ENCODE measurements around the gene STK39.

The STK39 gene

GRCh38 chr2:168062054-168062453, 185.3 kb downstream of the STK39 start:
- Histone ChIP-seq H3K27me3 (ENCODE audit: control insufficient read depth in 1 of 2, insufficient read depth in 2 of 2, low read length in 2 of 2) (no peaks in the 10 kb centered on the region), H3K4me1 (ENCODE audit: control insufficient read depth, insufficient read depth, low read length) (no peaks in the 10 kb centered on the region), H3K4me3 (ENCODE audit: low read length in 2 of 2) (no peak overlapping the region), H3K36me3 (ENCODE audit: control insufficient read depth in 2 of 2, insufficient read depth in 2 of 2, low read length in 2 of 2) (peaks cover 10 to 16% of the 10 kb centered on the region in 2 donors), H3K27ac (ENCODE audit: low read length) (no peak overlapping the region), H3K9ac (ENCODE audit: low read length in 2 of 2) (no peak overlapping the region), H3K9me3 (ENCODE audit: control insufficient read depth in 2 of 2, low read length in 2 of 2) (no peaks in the 10 kb centered on the region)

GRCh38 chr2:168060986-168061750, 186.2 kb downstream of the STK39 start:
- Histone ChIP-seq H3K4me1 (ENCODE audit: control insufficient read depth, insufficient read depth, low read length) (no peaks in the 10 kb centered on the region), H3K27me3 (ENCODE audit: control insufficient read depth in 1 of 2, insufficient read depth in 2 of 2, low read length in 2 of 2) (no peaks in the 10 kb centered on the region), H3K9ac (ENCODE audit: low read length in 2 of 2) (no peak overlapping the region), H3K9me3 (ENCODE audit: control insufficient read depth in 2 of 2, low read length in 2 of 2) (no peaks in the 10 kb centered on the region), H3K36me3 (ENCODE audit: control insufficient read depth in 2 of 2, insufficient read depth in 2 of 2, low read length in 2 of 2) (peaks cover 10 to 14% of the 10 kb centered on the region in 2 donors), H3K4me3 (ENCODE audit: low read length in 2 of 2) (no peak overlapping the region), H3K27ac (ENCODE audit: low read length) (no peak overlapping the region)

DNA sequence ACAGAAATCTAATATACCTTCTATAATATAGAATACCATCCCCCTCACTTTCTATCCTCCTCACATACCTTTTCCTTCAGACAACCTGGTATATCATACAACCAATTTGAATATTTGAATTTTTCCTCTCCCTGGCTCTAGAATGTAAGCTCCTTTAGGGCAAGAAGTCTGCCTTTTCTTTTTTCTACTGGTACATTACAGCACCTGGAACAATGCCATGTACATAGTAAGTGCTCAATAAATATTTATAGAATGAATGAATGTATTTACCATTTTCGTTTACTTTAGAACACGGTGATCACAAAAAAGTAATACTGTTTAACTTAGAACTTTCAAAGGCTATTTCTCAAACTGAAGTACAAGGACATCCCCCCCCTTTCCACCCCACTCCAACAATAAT, 187.6 kb downstream of the STK39 start:
- H3K4me3 ChIP-seq (ENCODE audit: low read length in 2 of 2), result no peak overlapping the region
- H3K27me3 ChIP-seq (ENCODE audit: control insufficient read depth in 1 of 2, insufficient read depth in 2 of 2, low read length in 2 of 2), result no peaks in the 10 kb centered on the region
- no peak overlapping the region for H3K9ac ChIP-seq (ENCODE audit: low read length in 2 of 2)
- H3K27ac ChIP-seq (ENCODE audit: low read length), result no peak overlapping the region
- H3K36me3 ChIP-seq (ENCODE audit: control insufficient read depth in 2 of 2, insufficient read depth in 2 of 2, low read length in 2 of 2), result peaks cover 10 to 14% of the 10 kb centered on the region in 2 donors
- no peaks in the 10 kb centered on the region for H3K4me1 ChIP-seq (ENCODE audit: control insufficient read depth, insufficient read depth, low read length)
- H3K9me3 ChIP-seq (ENCODE audit: control insufficient read depth in 2 of 2, low read length in 2 of 2), result no peaks in the 10 kb centered on the region

DNA sequence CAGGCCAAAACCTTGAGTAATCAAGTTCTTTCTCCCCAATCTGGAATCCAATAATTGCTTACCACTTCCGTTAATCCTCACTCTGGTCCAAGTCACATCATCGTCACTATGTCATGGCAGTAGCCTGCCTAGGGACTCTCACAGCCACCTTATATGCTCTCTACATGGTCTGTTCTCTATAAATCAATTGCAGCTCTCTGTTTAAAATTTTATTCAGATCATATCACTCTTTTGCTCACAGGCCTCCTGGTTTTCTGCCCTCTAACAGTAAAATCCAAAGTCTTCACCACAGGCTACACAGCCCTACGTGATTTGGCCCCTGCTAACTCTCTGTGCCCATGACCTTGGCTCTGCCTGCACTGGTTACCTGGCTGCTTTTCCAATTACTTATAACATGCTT, 188.7 kb downstream of the STK39 start:
- H3K36me3 ChIP-seq (ENCODE audit: control insufficient read depth in 2 of 2, insufficient read depth in 2 of 2, low read length in 2 of 2), result peaks cover 8 to 10% of the 10 kb centered on the region in 2 donors
- no peaks in the 10 kb centered on the region for H3K4me1 ChIP-seq (ENCODE audit: control insufficient read depth, insufficient read depth, low read length)
- H3K9me3 ChIP-seq (ENCODE audit: control insufficient read depth in 2 of 2, low read length in 2 of 2), result no peaks in the 10 kb centered on the region
- no peak overlapping the region for H3K27ac ChIP-seq (ENCODE audit: low read length)
- no peaks in the 10 kb centered on the region for H3K27me3 ChIP-seq (ENCODE audit: control insufficient read depth in 1 of 2, insufficient read depth in 2 of 2, low read length in 2 of 2)
- no peak overlapping the region for H3K9ac ChIP-seq (ENCODE audit: low read length in 2 of 2)
- no peak overlapping the region for H3K4me3 ChIP-seq (ENCODE audit: low read length in 2 of 2)

GRCh38 chr2:168056242-168056787, 191.1 kb downstream of the STK39 start:
- Histone ChIP-seq H3K9me3 (ENCODE audit: control insufficient read depth in 2 of 2, low read length in 2 of 2) (no peaks in the 10 kb centered on the region), H3K4me3 (ENCODE audit: low read length in 2 of 2) (no peak overlapping the region), H3K36me3 (ENCODE audit: control insufficient read depth in 2 of 2, insufficient read depth in 2 of 2, low read length in 2 of 2) (peaks cover 0 to 6% of the 10 kb centered on the region in 2 donors), H3K4me1 (ENCODE audit: control insufficient read depth, insufficient read depth, low read length) (no peaks in the 10 kb centered on the region), H3K9ac (ENCODE audit: low read length in 2 of 2) (no peak overlapping the region), H3K27me3 (ENCODE audit: control insufficient read depth in 1 of 2, insufficient read depth in 2 of 2, low read length in 2 of 2) (no peaks in the 10 kb centered on the region), H3K27ac (ENCODE audit: low read length) (no peak overlapping the region)

GRCh38 chr2:168054657-168055056, 192.7 kb downstream of the STK39 start:
- Histone ChIP-seq H3K9me3 (ENCODE audit: control insufficient read depth in 2 of 2, low read length in 2 of 2) (no peaks in the 10 kb centered on the region), H3K4me1 (ENCODE audit: control insufficient read depth, insufficient read depth, low read length) (no peaks in the 10 kb centered on the region), H3K27me3 (ENCODE audit: control insufficient read depth in 1 of 2, insufficient read depth in 2 of 2, low read length in 2 of 2) (no peaks in the 10 kb centered on the region)

GRCh38 chr2:168053676-168054075, 193.7 kb downstream of the STK39 start:
- no peak overlapping the region for H3K9ac ChIP-seq (ENCODE audit: low read length in 2 of 2)
- peaks cover 0 to under 1% of the 10 kb centered on the region in 2 donors for H3K36me3 ChIP-seq (ENCODE audit: control insufficient read depth in 2 of 2, insufficient read depth in 2 of 2, low read length in 2 of 2)
- no peaks in the 10 kb centered on the region for H3K9me3 ChIP-seq (ENCODE audit: control insufficient read depth in 2 of 2, low read length in 2 of 2)
- no peaks in the 10 kb centered on the region for H3K4me1 ChIP-seq (ENCODE audit: control insufficient read depth, insufficient read depth, low read length)
- no peak overlapping the region for H3K27ac ChIP-seq (ENCODE audit: low read length)
- no peaks in the 10 kb centered on the region for H3K27me3 ChIP-seq (ENCODE audit: control insufficient read depth in 1 of 2, insufficient read depth in 2 of 2, low read length in 2 of 2)
- no peak overlapping the region for H3K4me3 ChIP-seq (ENCODE audit: low read length in 2 of 2)

More at GRCh38 chr2:168054657-168055056, 192.7 kb downstream of the STK39 start:
- Histone ChIP-seq H3K36me3 (ENCODE audit: control insufficient read depth in 2 of 2, insufficient read depth in 2 of 2, low read length in 2 of 2) (peaks cover 0 to 6% of the 10 kb centered on the region in 2 donors), H3K27ac (ENCODE audit: low read length) (no peak overlapping the region), H3K9ac (ENCODE audit: low read length in 2 of 2) (no peak overlapping the region), H3K4me3 (ENCODE audit: low read length in 2 of 2) (no peak overlapping the region)

DNA sequence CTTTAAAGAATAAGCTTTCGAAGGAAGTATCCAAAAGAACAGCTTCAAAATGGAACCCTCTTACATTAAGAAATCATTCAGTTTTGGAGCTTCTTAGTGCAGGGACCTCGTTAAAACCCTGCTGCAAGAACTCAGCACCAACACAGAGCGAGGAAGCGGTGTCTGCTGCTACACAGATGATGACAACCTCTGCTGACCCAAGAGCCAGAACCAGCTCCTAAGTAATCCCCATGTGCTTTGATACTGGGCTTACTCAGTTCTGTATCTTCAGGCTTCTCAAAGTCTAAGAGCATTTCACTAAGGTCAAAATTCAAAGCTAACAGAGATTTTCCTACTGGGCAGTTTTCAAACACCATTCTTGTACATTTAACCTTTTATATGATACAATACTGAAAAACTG, 194.6 kb downstream of the STK39 start:
- Histone ChIP-seq H3K9ac (ENCODE audit: low read length in 2 of 2) (no peak overlapping the region), H3K9me3 (ENCODE audit: control insufficient read depth in 2 of 2, low read length in 2 of 2) (no peaks in the 10 kb centered on the region), H3K4me1 (ENCODE audit: control insufficient read depth, insufficient read depth, low read length) (no peaks in the 10 kb centered on the region), H3K27ac (ENCODE audit: low read length) (no peak overlapping the region), H3K27me3 (ENCODE audit: control insufficient read depth in 1 of 2, insufficient read depth in 2 of 2, low read length in 2 of 2) (no peaks in the 10 kb centered on the region), H3K36me3 (ENCODE audit: control insufficient read depth in 2 of 2, insufficient read depth in 2 of 2, low read length in 2 of 2) (no peaks in the 10 kb centered on the region), H3K4me3 (ENCODE audit: low read length in 2 of 2) (no peak overlapping the region)

DNA sequence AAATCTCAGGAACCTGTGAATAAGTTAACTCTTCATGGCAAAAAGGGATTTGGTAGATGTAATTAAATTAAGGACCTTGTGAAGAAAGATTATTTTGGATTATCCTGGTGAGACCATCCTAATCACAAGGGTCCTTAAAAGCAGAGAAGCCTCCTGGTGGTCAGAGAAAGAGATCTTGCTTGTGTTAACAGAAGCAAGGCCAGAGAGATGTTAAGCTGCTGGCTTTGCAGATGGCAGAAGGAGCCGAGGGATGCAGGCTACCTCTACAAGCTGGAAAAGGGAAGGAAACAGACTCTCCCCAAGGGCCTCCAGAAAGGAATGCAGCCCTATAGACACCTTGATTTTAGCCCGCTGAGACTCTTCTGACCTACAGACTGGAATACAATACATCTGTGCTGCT, 197.0 kb downstream of the STK39 start:
- Histone ChIP-seq H3K4me3 (ENCODE audit: low read length in 2 of 2) (no peak overlapping the region), H3K27ac (ENCODE audit: low read length) (no peak overlapping the region), H3K27me3 (ENCODE audit: control insufficient read depth in 1 of 2, insufficient read depth in 2 of 2, low read length in 2 of 2) (no peaks in the 10 kb centered on the region), H3K4me1 (ENCODE audit: control insufficient read depth, insufficient read depth, low read length) (peaks cover 3% of the 10 kb centered on the region), H3K9me3 (ENCODE audit: control insufficient read depth in 2 of 2, low read length in 2 of 2) (no peaks in the 10 kb centered on the region), H3K9ac (ENCODE audit: low read length in 2 of 2) (no peak overlapping the region), H3K36me3 (ENCODE audit: control insufficient read depth in 2 of 2, insufficient read depth in 2 of 2, low read length in 2 of 2) (no peaks in the 10 kb centered on the region)

GRCh38 chr2:168049609-168050008, 197.8 kb downstream of the STK39 start:
- Histone ChIP-seq H3K27me3 (ENCODE audit: control insufficient read depth in 1 of 2, insufficient read depth in 2 of 2, low read length in 2 of 2) (no peaks in the 10 kb centered on the region), H3K4me3 (ENCODE audit: low read length in 2 of 2) (no peak overlapping the region), H3K36me3 (ENCODE audit: control insufficient read depth in 2 of 2, insufficient read depth in 2 of 2, low read length in 2 of 2) (no peaks in the 10 kb centered on the region), H3K4me1 (ENCODE audit: control insufficient read depth, insufficient read depth, low read length) (peaks cover 3% of the 10 kb centered on the region), H3K9me3 (ENCODE audit: control insufficient read depth in 2 of 2, low read length in 2 of 2) (no peaks in the 10 kb centered on the region), H3K27ac (ENCODE audit: low read length) (no peak overlapping the region), H3K9ac (ENCODE audit: low read length in 2 of 2) (no peak overlapping the region)

- H3K4me1 ChIP-seq (ENCODE audit: control insufficient read depth, insufficient read depth, low read length), result peaks cover 3% of the 10 kb centered on the region
- no peaks in the 10 kb centered on the region for H3K27me3 ChIP-seq (ENCODE audit: control insufficient read depth in 1 of 2, insufficient read depth in 2 of 2, low read length in 2 of 2)
- H3K36me3 ChIP-seq (ENCODE audit: control insufficient read depth in 2 of 2, insufficient read depth in 2 of 2, low read length in 2 of 2), result no peaks in the 10 kb centered on the region
- H3K9ac ChIP-seq (ENCODE audit: low read length in 2 of 2), result no peak overlapping the region
- no peaks in the 10 kb centered on the region for H3K9me3 ChIP-seq (ENCODE audit: control insufficient read depth in 2 of 2, low read length in 2 of 2)
- H3K4me3 ChIP-seq (ENCODE audit: low read length in 2 of 2), result no peak overlapping the region
- H3K27ac ChIP-seq (ENCODE audit: low read length), result no peak overlapping the region
Observed at GRCh38 chr2:168047091-168047690, 200.2 kb downstream of the STK39 start.
